Panc1 (cell line): ENCODE results near the gene SLC4A1.

Experiments
- POLR2AphosphoS5 ChIP-seq: IDR thresholded peaks from 2 replicates; pipeline ENCODE4 v1.6.1; 2012; ENCODE audit warnings: mild to moderate bottlenecking, low read depth, low read length, moderate library complexity
- TCF7L2 ChIP-seq: IDR thresholded peaks from 2 replicates; pipeline ENCODE4 v1.6.1; 2011; ENCODE audit warnings: mild to moderate bottlenecking, low read depth, low read length, inconsistent platforms
- TF ChIP-seq, protein P1 (sequence below): fragments of 450-650 bp; IDR thresholded peaks from 2 replicates; pipeline ENCODE4 v1.5.1; 2017; ENCODE audit warnings: mild to moderate bottlenecking
- TF ChIP-seq, protein P2 (sequence below), 2 experiments: IDR thresholded peaks; 2 replicates each; pipeline ENCODE4 v1.6.1; 2011 to 2012; ENCODE audit warnings: low read depth in 2 of 2, control low read depth in 1 of 2, low read length in 1 of 2, mild to moderate bottlenecking in 1 of 2, moderate library complexity in 1 of 2; ENCODE audit not compliant: insufficient read depth in 1 of 2

GRCh38 chr17:44253006-44253405 is 14.9 kb downstream of the SLC4A1 start:
- TF ChIP-seq POLR2AphosphoS5, result no peak
- TF ChIP-seq, protein P1, sequence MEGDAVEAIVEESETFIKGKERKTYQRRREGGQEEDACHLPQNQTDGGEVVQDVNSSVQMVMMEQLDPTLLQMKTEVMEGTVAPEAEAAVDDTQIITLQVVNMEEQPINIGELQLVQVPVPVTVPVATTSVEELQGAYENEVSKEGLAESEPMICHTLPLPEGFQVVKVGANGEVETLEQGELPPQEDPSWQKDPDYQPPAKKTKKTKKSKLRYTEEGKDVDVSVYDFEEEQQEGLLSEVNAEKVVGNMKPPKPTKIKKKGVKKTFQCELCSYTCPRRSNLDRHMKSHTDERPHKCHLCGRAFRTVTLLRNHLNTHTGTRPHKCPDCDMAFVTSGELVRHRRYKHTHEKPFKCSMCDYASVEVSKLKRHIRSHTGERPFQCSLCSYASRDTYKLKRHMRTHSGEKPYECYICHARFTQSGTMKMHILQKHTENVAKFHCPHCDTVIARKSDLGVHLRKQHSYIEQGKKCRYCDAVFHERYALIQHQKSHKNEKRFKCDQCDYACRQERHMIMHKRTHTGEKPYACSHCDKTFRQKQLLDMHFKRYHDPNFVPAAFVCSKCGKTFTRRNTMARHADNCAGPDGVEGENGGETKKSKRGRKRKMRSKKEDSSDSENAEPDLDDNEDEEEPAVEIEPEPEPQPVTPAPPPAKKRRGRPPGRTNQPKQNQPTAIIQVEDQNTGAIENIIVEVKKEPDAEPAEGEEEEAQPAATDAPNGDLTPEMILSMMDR, result no peak
- TF ChIP-seq TCF7L2, result no peak
- TF ChIP-seq, protein P2, sequence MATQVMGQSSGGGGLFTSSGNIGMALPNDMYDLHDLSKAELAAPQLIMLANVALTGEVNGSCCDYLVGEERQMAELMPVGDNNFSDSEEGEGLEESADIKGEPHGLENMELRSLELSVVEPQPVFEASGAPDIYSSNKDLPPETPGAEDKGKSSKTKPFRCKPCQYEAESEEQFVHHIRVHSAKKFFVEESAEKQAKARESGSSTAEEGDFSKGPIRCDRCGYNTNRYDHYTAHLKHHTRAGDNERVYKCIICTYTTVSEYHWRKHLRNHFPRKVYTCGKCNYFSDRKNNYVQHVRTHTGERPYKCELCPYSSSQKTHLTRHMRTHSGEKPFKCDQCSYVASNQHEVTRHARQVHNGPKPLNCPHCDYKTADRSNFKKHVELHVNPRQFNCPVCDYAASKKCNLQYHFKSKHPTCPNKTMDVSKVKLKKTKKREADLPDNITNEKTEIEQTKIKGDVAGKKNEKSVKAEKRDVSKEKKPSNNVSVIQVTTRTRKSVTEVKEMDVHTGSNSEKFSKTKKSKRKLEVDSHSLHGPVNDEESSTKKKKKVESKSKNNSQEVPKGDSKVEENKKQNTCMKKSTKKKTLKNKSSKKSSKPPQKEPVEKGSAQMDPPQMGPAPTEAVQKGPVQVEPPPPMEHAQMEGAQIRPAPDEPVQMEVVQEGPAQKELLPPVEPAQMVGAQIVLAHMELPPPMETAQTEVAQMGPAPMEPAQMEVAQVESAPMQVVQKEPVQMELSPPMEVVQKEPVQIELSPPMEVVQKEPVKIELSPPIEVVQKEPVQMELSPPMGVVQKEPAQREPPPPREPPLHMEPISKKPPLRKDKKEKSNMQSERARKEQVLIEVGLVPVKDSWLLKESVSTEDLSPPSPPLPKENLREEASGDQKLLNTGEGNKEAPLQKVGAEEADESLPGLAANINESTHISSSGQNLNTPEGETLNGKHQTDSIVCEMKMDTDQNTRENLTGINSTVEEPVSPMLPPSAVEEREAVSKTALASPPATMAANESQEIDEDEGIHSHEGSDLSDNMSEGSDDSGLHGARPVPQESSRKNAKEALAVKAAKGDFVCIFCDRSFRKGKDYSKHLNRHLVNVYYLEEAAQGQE (IDR thresholded peaks at IDR 0.05; ENCODE audit: insufficient read depth in 1 of 2, low read depth in 2 of 2, low read length in 1 of 2), result no peak
